Stimulated activated CD4-positive, alpha-beta T cell treated with anti-CD3 and anti-CD28 coated beads, Interleukin-15, amount 100 ng/mL, for 24 hours (primary cell): ENCODE results near the gene GIT1.

ENCODE experiments used
- DNase-seq: peaks from one replicate; pipeline ENCODE4 v3.0.0-alpha.2; 2020

Gene GIT1

DNA sequence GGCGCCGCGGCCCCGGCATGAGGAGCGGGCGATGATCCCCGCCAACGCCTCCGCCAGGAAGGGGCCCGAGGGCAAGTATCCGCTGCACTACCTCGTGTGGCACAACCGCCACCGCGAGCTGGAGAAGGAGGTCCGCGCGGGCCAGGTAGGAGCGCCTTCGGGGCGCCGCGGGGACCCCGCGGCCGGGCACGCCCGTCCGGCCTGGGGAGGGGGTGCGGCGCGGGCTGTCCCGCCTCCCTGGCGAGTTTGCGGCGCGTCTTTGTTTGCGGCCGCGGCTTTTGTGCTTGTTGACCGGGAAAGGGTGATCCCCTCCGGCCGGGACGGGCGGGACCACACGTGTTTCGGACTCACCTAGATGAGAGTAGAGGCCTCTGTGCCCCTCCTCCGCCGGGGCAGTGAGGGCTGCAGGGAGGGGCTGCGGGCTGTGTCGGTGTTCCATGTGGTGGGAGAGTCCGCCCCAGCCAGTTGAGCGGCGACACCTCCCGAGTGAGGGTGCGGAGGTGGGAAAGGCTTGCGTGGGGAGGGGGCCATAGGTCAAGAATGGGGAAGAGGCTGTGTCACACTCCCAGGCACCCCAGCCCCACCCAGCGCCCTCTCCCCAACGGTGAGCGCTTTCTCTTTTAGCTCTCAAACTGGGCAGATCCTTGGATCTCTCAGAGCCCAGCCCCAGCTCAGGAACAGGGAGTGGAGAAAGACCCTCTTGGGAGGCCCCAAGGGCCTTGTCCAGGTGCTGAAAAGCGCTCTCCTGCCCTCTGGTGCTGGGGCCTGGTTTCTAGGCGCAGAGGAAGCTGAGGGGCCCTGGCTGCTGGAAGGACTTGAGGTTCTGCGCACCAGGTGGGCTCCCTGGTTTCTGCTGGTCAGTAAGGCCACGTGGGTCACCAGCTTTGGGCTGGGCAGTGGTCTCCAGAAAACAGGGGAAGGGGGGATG lies 4.4 kb upstream of the GIT1 start:
- DNase-seq = peak; percentile 58

DNA sequence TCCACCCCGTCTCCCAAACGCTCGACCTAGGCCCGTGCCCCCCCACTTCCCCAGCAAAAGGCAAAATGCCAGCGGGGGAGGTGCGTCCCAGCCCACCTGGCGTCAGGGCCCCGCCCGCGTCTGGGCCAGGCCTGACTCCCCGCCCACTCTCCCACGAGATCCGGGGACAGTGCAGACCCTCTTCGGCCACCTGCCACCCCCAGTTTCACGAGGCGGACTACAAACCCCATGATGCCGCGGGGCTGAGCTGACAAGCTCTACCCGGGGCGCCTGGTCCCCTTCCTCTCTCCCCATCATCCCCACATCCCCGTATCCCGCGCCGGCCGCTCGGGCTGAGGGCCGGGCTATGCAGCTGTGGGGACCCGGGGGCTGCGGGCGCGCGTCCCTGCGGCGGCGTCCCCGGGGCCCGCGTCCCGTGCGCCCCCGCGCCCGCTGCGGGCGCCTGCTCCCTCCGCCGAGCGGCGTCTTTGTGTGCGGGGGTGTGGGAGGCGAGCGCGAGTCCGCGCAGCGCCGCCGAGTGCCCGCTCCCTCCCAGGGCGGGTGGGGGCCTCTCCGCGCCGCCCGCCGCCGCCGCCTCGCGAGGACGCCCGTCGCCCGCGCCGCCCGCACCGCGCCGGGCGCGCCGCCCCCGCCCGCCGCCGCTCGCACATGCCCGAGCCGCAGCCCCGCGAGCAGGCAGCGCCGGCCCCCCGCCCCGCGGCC lies 3.6 kb upstream of the GIT1 start, which contains the start of gene ANKRD13B:
ANKRD13B (plus strand) TSS at position 283 of the 702 bp plus-strand sequence. CDS start 490 bp downstream, outside the sequence.
- DNase-seq = peak; percentile 77

DNA sequence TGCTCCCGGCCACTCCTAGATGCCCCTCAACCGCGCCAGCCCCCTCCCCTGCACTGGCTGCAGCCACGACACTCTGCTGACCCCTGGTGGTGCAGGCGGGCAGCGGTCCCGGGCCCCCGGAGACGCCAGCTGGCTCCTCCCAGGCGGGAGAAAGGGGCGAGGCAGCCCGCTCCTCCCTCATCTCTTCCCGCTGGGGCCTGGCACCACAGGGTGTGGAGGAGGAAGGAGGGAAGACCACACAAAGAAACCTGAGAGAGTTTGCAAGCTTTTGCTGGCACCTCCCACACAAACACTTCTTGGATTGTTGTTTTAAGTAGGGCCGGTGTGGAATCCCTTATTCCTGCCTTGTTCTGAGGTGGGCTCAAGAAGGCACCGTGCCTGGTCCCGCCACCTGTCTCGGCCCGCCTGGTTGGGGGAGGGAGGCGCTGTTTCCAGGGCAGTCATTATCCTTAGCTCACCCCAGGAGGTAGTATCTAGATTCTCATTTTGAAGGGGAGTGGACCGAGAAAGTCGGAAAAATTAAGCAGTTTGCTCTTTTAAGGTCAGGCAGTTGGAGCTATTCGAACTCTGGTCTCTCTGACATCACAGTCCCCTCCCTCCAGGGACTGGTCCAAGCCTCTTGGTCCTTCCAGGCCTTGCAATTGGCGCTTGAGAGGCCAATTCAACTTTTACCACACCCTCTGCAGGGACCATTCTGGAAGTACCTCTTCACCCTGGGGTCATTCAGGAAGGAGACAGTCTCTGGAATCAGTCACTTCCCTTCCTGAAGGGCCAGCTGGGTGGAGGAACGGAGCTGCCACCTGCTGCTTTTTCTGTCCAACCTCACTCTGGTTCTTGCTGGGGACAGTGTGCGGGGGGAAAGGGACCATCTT lies 2.5 kb upstream of the GIT1 start:
- peak; percentile 90 for DNase-seq

DNA sequence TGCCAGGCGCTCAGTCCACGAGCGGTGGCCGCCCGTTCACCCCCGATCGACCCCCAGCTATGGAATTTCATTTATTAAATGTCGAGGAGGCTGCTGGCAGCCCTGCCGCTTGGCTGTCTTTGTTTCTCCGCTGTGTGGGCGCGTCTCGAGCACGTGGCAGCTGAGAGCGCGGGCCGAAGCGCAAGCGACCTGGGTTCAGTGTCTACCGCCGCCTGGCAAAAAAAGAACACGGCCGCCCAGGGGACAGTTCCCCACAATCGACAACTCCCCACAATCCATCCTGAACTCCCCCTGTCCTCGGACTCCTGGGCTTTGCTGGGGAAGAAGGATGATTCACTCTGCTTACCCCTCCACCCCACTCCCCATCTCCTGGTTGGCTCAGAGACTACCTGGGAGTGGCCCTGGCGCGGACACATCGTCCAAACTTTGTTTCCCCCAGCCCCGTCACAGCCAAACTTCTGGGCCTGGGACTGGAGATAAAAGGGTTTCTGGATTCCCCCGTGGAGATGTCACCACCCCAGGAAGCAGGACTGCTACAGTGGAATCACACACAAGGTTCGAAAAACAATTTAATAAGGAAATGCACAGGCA lies 1.8 kb upstream of the GIT1 start:
- peak; percentile 69 for DNase-seq

DNA sequence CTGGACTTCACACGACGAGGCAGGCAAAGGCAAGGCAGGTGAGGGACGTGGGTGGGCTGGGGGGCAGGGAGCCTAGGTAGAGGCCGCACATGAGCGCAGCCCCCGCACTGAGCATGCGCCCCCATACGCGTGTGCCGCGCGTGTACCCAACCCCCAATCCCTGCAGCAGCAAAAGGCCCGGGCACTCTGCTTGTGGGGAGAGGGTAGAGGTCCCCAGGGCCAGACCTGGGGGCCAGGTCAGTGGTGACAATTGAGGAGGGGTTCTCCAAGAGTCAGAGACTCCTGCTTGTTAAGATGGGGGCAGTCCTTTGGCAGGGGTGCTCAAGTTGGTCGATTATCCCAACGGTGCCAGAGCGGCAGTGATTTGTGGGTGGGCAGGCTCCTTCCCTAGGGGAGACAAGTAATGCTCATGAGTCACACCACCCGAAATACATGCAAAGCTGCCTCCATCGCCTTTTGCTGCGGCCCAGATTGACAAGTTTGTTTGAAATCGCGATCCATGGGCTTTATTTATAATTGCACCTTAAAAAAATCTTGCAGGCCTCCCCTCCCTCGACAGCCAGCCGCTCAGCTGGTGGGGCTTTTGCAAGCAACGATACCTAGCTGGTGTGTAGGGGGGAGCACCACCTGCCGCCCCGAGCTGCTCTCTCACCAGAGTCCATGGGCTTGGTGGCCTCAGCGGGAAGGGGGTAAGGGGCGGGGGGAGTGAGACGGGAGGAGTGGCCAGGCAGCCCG lies 1.1 kb upstream of the GIT1 start:
- no peak for DNase-seq

DNA sequence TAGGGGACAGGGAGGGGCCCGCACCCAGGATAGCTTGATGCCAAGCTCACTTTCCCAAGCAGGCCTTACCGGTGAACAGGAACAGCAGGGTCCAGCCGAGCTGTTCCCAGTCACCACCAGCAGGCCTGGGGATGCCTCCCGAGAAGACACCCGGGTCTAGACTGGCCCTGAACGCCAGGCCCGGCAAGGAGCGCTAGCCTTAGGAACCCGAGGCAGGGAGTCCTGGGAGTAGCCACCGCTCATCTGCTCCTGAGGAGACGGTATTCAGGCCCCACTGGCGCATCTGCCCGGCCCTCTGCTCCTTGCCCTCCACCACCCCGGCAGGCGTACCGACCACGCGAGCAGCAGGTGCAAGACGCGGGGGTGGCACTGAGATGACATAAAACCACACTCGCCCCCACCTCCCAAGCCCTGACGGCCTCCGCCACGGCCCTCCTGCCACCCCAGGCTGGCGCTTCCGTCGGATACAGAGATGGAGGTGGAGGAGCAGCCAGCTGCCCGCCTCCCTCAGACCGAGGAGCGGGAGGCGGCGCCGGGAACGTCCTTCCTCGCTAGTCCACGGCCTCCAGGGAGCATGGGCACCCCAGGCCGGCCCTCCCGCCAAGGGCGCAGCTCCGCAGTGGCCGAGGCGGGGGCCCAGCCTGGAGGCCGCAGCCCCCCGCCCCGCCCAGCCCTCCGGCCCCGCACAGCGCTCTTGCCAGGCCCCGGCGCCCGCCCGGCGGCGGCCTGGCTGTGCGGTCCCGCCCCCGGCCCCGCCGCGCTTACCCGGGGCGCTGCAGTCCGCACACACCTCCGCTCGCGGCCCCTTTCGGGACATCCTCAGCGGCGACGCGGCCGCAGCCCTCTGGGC lies 661 bp downstream of the GIT1 start:
- peak; percentile 71 for DNase-seq

DNA sequence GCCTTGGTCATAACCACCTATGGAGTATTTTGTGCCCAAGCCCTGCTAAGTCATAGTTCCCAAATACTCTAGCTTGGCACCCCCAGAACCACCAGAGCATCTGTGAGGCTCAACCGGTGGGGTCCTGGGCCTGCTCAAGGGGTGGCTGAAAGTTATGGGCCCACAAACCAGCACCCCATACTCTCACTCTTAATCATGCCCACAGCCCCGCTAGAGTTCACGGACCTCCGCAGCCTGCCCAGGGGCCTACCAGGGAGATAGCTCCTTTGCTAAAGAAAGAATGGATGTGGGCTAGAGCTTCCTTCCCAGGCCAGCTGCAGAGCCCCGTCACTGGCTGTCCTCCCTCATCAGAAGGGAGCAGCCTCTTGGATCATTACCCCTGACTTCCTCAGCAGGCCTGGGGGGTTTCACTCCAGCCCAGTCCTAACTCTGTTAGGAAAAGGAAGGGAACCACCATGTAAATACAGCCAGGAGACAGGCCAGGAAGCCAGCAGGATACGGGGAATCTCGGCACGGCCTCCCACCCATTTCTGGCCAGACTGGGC lies 1.4 kb downstream of the GIT1 start:
- DNase-seq = no peak

DNA sequence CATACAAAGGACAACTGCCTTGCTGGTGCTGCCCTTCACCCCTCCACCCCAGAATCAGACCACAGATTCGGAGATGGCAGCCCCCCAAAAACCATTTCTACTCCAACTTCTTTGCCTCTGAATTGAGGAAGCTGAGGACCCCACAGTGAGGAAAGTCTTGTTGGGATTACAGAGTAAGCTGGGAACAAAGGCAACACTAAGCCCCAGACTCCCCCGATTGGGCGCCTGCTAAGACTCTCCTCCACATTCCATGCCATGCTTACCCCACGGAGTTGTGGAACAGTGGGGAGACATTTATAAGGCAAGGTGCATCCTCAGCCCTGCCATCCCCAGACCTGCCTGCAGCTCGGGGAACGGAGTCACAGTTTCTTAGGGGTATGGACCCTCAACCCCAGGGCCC lies 1.9 kb downstream of the GIT1 start:
- DNase-seq = no peak

DNA sequence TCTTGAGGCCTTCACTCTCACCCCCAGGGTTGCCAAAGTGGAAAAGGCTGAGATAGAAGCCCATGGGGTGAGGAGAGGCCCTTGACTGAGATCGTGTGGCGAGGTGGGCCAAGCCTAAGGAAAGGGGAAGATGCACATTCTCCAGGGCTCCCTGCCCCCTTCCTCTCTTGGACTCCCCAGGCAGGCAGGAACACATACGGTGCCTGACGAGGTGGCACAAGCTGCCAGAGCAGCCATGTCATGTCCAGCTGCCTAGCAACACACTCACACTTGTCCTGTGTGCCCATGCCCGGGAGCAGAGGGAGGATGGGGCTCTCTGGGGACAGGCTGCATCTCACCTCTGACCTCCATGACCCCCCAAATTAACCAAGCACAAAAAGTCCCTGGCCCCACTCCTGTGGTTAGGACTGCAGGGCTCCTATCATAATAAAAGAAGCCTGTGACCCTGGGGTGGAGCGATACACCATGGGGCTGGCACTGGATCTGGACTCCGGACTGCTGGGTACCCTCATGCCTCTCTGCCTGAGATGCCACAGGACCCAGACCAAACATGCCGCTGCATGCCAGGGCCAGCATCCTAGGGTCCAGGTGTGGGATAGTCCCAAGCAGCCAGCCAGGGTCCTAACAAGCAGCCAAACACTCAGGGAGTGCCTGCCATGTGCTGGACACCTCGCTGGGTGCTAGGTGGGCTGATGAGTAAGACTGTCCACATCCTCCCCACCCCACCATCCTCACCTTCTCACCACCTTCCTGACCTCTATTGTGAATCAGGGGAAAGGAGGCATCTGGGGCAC lies 2.6 kb downstream of the GIT1 start:
- no peak for DNase-seq

DNA sequence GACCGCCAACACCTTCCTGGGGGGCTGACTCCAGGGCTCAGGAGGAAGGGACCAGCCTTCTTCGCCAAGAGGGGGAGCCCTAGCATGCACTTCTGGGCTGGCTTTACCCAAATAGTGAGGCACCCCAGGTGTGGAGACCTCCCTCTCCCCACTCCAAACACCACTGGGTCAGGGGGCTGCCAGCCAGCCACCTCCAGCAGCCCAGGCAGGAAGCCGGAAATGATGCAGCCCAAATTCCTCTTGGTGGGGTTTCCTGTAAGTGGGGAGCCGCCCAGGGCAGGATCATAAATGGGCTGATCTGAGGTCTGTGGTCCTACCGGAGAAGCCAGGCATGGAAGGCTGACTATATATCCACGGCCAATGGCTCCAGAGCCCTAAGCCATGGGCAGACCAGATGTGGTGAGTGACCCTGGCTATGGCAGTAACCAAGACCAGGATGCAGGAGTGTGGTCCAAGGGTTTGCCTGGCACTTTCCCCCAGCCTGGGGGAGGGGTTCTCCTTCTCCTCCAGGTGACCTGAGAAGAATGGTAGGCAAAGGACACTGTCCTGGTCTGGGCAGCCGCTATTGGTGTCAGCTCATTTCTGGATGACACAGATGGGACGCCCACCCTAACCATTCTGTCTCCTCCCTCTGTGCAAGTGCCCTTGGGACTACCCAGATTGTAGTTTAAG lies 4.2 kb downstream of the GIT1 start:
- DNase-seq = no peak

DNA sequence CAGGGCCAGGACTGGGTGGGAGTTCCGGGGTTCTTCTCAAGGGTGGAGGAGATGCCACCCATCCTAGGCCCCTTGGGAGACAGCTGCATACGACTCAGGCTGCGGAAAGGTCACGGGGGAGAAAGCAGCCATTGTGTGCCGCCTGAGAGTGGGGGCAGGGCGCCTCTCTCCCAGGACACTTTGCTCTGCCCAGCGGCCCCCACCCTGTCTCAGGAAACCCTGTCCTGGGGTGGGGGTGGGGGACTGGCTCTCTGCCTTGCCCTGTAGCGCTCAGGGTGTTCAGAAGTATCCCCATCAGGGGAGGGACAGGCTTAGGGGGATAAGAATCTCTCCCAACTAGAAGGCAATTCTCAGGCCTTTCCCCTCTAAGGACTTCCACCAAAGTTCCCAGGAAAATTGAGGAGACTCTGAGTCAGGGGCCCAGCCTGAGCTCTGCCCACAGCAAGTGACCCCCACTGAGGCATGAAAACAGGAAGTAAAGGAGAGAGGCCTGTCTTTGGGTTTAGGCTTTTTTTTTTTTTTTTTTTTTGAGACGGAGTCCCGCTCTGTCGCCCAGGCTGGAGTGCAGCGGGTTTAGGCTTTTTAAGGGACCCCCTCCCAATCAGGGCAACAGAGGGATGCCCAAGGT lies 4.9 kb downstream of the GIT1 start:
- DNase-seq = no peak

DNA sequence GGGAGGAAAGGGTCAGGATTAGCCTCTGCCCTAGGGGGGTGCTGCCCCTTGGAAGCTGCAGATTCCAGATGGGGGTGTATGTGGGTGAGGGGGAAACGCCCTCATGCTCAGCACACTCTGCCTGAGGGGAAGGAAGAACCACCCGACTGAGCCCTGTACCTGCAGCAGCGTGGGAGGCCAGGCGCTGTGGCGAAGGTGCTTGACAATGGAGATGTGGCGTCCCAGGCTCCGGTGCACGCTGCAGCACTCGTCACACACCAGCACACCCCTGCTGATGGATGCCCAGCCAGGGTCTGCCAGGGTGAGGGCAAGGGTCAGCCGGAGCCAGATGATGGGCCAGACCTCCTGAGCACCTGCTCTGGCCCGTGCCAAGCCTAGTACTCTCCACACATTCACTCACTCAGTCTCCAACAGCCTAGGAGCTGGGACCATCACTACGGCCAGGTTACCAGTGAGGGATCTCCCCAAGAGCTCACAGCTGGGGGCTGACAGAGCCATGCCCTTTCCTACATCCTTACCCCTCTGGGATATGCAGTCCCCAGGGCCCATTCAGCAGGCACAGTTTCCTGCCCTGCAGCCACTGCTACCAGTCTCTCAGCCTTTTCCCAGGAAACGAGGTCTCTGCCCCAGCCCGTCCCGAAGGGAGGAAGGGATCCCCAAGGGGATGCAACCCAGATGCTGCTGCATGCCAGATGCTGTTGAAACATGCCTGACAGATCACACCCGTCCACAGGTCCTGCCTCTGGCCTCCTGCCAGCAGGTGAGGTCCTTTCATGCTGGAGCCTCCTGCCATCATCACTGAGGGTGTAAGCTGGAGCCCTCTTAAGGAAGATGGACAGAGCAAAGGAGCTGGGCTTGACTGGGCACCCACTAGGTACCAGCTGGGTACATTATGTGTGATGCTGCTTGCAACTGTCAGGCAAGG lies 5.9 kb downstream of the GIT1 start:
- no peak for DNase-seq

DNA sequence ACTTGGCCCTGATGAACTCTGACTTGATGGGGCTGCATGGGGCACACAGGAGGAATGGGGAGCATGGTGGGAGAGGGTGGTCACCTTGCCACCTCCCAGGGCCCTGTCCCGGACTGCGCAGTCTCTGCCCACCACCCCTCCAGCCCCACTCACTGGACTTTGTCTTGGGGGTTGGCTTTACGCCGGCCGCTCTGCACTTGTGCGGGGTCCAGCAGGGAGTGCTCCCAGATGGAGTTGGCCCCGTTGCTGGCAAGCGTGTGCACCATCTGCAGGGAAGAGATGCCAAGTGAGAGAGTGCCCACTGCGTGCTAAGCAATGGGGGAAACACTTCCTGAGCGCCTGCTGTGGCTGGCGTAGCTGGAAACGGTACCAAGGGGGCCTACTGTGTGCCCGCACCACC lies 6.7 kb downstream of the GIT1 start:
- DNase-seq = no peak

DNA sequence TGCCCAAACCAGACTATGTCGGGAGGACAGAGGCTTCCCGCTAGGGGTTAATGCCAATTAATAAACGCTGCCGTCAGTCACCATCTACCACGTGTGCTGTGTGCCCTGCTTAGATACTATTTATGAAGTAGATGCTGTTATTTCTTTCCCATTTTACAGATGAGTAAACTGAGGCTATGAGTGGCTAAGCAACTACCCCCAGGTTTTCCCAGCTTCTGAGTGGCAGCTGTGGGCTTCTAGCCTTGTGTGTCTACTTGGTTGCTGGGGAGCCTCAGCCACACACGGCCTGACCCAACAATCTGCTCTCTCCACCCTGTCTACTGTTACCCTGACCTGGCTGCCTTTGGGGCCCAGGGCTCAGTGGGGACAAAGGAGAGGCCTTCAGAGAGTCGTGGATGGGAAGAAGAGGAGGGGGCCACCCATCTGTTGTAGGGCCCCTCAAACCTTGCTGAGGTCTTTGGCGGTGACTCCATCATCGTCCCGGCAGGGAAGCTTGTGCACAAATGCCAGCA lies 7.1 kb downstream of the GIT1 start:
- no peak for DNase-seq

DNA sequence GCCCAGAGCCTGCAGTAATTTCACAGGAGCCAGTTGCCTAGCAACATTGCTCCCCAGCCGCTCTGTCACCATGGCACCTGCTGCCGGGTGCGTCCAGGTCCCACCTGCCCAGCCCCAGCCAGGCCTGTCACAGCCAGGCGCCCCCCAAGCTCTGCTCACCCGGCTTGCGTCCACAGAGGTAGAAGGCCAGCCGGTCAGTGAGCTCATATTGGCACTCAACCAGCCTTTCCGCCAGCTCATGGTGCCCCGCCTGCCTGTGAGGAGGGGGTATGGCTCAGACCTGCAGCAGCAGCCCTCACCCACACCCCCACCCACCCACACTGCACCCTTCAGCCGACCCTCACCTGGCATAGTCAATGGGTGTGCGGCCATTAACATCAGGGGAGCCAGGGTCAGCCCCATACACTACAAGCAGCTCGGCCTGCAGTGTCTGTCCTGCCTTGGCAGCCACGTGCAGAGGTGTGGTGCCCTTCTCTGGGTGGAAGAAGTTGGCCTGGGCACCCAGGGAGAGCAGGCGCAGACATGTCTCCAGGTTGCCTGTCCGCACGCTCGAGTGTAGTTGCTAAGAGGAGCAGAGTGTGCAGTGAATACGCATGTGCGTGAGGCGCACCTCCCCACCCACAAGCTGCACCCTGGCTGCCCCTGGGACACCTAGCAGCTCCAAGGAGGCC lies 7.7 kb downstream of the GIT1 start:
- DNase-seq = no peak

DNA sequence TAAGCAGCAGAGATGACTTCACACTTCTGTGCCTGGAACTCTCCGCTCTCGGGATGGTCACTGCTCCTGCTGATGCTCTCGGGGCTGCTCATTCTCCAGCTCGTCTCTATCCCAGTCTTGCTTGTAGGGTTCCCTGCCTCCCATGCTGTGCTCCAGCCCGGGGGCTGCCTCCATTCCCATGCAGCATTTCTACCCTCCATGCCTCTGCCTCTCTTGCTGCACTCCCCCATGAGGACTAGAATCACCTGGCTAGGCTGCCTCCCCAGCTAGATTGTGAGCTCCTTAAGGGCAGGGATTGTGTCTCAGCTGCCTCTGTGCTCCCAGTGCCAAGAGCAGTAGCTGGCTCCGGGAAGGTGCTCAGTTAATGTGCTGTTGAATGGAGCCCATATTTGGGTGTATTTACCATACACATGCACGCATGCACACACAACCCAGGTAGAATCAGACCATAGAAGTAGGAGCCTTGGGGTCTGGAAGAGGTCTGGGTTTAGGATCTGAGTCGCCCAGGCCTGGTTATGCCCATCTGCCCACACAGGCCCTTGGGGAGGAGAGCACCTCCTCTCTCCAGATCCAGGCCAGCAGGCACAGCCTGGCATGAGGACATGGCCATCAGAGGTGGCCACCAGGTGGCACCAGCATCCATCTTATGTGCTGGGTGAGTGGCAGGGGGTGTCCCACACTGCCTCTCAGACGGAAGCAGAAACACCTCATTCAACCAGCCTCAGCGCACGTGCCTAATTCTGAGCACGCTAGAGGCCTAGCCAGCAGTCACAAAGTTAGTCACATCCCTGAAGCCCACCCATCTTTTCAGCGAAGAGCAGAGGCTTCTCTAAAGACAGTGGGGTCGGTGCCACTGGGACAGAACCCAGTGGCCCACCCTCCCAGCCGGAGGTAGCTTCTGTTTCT lies 9.3 kb downstream of the GIT1 start:
- peak; percentile 93 for DNase-seq
